Measurements from ENCODE around the gene TMEM120A.

GRCh38 chr7:75985518-75986146 lies 8.8 kb downstream of the TMEM120A start:
- TF ChIP-seq, protein P1, sequence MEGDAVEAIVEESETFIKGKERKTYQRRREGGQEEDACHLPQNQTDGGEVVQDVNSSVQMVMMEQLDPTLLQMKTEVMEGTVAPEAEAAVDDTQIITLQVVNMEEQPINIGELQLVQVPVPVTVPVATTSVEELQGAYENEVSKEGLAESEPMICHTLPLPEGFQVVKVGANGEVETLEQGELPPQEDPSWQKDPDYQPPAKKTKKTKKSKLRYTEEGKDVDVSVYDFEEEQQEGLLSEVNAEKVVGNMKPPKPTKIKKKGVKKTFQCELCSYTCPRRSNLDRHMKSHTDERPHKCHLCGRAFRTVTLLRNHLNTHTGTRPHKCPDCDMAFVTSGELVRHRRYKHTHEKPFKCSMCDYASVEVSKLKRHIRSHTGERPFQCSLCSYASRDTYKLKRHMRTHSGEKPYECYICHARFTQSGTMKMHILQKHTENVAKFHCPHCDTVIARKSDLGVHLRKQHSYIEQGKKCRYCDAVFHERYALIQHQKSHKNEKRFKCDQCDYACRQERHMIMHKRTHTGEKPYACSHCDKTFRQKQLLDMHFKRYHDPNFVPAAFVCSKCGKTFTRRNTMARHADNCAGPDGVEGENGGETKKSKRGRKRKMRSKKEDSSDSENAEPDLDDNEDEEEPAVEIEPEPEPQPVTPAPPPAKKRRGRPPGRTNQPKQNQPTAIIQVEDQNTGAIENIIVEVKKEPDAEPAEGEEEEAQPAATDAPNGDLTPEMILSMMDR (conservative IDR thresholded peaks at IDR 0.05; ENCODE audit: low read length), result no peak
- TF ChIP-seq EZH2phosphoT487 (IDR thresholded peaks at IDR 0.05; ENCODE audit: borderline replicate concordance, low read depth, low read length), result no peak

All from OCI-LY7 (cell line).